NCI-H2196 (cell line): Measurements from ENCODE around the gene PRTG.
"Not testable (repeated sequence)": the region's sequence is repeated elsewhere in the genome, so short reads cannot be mapped to it uniquely, and the experiment has no call there.

Experiments
- DNase-seq: peaks from one replicate; lab custom pipeline; 2025; ENCODE audit not compliant: unreplicated experiment; lab: John Stamatoyannopoulos, UW

The PRTG gene

GRCh38 chr15:55750706-55751105, 7.8 kb upstream of the PRTG start:
- no peak for DNase-seq

GRCh38 chr15:55743729-55744655, 1.0 kb upstream of the PRTG start:
- no peak for DNase-seq

- no peak for DNase-seq
These were observed 440 bp downstream of the PRTG start for GRCh38 chr15:55742498-55742926.

DNA sequence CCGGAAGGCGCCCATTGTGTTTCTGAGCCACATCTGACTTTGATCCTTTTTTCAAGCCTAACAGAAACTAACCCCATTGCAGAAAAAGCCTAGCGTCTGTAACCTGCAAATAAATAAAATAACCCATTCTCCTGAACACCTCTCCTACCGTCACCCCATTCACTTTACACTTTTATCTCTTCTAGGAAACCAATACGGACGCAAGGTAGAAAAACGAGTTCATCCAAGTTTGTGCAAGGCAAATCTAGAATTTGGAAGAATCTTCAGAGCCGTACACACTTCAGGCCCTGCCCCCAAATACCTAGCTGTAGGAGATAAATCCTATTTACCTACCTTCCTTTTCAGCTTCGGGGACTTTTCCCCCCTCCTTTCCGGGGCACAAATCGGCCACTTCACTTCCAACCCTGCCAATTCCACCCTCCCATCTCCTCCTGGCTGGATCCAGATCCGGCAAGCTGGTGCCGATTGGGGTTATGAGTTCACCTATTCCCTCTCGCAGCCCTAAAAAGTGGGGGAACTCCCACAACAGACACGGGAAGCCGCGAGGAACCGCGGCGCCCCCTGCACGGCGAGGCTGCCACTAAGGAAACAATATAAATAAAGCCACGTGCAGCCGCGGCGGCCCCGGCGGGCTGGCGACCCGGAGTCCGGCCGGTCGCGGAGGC, 987 bp downstream of the PRTG start:
- no peak for DNase-seq

GRCh38 chr15:55740981-55741832, 1.7 kb downstream of the PRTG start:
- no peak for DNase-seq

GRCh38 chr15:55740359-55740878, 2.5 kb downstream of the PRTG start:
- no peak for DNase-seq

DNA sequence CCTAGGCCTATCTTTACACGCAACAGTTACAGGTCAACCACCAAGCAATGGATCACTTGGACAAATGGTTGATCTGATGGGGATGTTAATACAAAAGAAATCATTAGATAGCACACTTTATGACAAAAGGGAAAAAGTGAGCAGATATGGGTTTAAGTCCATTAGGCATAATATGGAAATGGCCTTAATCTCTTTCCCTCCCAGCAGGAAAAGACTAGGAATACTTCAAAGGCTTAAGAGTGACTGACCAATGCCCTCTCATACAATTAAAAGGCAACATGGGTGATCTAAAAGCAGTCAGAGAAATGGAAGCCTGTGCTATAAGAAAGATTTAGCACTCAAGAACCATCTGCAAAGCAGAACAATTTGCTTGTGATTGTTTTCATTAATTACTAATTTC, 3.3 kb downstream of the PRTG start:
- DNase-seq = no peak

DNA sequence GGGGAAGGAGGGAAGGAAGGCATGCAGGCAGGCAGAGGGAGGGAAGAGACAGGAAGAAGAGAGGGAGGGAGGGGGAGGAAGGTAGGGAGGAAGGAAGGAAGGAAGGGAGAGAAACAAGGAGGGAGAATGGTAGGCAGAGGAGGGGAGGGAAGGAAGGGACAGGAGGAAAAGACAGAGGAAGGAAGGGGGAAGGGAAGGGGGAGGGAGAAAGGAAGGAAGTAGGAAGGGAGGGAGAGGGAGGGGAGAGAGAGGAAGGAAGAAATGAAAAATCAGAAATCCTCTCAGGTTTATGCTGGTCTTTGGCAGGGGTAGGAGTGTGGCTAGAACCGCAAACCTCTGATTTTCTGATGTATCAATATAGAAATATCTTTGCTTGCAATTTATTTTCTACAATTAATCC, 4.2 kb downstream of the PRTG start:
- no peak for DNase-seq

DNA sequence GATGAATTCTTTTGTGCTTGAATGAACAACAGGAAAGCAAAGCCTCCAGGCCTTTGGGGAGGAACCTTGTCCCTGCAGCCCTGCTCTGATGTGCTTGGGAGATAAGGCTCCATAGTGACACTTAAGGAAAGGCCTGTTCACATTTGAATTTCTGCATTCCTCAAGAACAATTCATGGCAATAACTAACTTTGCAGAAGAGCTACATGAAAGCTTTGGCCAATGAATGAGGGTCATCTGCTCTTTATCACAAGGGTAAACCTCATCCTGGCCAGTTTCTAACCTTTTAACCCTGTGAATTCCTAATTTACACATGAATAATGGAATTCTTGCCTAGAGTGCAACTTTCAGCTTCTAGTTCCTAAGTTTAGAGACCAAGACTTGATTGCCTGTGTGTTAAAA, 5.6 kb downstream of the PRTG start:
- DNase-seq = no peak

GRCh38 chr15:55736756-55737155, 6.2 kb downstream of the PRTG start:
- no peak for DNase-seq

DNA sequence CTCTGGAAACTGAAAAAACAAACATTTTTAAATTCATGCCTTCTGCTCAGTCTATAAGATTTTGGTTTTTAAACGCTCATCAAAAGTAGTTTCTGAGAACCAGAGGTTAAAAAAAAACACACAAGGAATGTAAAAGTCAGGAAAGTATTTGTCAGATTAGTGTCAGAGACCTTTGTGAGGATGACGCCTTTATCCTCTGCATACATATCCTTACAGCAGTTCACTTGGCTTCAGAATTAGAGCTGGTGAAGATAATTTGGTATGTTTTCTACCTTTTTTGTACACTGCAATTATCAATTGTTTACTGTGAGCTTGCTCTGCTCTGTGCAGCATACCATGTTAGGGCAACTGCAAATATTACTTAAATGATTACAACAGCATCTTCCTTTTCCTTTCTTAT, 8.3 kb downstream of the PRTG start:
- no peak for DNase-seq

DNA sequence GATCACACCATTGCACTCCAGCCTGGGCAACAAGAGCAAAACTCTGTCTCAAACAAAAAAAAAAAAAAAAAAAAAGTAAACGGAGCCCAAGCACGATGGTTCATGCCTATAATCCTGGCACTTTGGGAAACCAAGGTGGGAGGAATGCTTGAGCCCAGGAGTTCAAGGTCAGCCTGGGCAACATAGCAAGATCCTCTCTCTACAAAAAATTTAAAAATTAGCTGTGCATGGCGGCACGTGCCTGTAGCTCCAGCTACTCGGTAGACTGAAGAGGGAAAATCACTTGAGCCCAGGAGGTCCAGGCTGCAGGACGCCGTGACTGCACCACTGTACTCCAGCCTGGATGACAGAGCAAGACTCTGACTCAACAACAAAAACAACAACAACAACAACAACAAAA, 9.5 kb downstream of the PRTG start:
- DNase-seq = not testable (repeated sequence)

DNA sequence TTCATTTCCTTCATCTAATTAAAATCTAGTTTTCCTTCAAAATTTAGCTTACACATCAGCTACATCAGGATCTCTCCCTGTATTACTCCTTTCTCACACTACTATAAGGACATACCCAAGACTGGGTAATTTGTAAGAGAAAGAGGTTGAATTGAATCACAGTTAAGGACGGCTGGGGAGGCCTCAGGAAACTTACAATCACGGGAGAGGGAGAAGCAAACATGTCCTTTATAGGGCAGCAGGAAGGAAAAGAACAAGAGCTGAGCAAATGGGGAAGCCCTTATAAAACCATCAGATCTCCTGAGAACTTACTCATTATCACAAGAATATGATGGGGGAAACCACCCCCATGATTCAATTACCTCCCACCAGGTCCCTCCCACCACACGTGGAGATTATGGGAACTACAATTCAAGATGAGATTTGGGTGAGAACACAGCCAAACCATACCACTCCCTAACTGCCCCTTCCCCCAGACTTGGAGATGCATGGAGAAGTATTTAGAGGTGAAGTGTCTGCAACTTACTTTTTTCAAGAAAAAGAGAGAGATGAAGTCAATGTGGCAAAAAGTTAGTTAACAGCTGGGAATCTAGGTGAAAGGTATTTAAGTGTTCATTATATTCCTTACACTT, 21.3 kb downstream of the PRTG start:
- DNase-seq = no peak

DNA sequence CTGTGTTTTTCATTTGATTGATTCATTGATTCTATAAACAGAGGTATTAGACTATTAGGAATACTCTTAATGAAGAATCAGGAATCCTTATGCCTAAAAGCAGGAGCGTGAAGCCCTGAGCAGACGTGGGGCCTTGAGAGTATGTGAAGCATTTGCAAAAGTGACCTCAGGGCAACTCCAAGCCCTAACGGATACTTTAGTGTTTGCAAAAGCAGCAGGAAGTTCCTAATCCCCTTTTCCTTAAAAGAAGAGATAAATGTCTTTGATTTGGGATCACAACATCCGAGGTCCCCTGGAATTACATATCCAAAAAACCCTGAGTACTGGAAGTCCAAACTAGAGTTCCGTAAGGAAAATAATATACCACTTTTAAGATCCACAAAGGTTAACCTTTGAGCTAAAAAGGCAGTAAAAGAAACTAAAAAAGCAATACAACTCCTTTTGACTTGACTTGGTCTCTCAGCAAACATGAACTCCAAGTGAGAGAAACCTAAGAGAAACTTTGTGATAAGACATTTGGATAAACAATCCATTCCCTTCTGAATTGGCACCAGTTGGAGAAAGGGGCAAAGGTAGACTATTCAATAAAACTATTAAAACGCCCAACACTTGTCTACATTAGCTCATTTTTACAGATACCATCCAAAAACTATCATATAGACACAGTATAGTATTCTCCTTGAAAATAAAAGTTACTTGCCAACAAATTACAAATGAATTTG, 27.4 kb downstream of the PRTG start:
- DNase-seq = no peak

DNA sequence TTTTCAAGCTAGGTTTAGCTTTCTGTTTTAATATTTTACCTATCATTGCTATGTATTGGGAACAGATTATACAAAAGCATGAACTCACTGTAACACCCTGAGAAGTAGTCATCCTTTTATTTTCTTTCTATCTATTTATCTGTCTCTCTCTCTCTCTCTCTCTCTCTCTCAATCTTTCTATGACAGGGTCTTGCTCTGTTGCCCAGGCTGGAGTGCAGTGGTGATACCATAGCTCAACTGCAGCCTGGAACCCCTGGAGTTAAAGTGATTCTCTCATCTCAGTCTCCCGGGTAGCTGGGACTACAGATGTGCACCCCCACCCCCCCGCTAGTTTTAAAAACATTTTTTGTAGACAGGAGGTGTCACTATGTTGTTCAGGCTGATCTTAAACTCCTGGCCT, 28.9 kb downstream of the PRTG start:
- no peak for DNase-seq

DNA sequence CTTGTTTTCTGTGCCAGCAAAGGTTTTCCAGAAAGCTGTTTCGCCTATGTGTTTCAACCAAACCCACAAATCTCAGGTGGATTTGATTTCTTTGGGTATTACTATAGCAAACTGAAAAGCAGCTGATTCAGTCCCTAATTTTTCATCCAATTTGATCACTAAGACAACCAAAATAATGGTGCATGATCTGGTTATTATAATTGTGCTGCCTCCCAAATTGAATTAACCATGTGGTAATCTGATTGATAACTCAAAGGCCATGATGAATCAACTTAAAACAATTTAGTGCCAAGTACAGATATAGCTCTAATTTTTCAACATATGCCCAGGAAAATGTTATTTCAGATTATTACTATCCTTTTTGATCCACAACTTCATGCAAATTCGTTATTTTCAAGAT, 30.6 kb downstream of the PRTG start:
- no peak for DNase-seq

DNA sequence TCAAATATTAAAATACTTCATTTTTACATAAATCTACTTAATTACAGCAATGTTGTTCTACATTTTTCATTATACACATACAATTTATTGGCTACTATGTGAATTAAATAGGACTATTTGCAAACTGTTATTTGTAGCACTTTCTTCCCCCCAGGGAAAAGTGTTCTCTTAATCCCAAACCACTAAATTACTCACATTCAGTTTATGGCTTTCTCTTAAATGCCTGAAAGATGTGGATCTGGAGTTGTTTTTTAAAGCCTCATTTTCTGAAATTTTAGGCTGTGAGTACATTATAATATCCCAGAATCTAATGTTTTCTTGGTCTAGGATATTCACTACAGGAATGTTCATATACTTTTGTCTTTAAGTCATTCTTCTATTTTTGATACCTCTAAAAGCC, 32.7 kb downstream of the PRTG start:
- DNase-seq = no peak

DNA sequence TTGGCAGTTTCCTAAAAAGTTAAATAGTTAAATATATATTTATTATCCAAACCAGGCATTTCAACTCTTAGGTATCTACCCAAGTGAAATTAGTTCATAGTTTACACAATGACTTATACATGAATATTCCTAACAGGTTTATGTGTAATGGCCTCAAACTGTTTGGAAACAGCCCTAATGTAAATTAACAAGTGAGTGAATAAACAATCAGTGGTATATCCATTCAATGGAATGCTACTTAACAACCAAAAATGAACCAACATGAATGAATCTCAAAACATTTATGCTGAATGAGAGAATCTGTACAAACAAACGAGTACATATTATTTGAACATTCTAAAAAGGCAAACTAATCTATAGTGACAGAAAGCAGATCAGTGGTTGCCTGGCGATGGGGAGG, 33.5 kb downstream of the PRTG start:
- DNase-seq = no peak

DNA sequence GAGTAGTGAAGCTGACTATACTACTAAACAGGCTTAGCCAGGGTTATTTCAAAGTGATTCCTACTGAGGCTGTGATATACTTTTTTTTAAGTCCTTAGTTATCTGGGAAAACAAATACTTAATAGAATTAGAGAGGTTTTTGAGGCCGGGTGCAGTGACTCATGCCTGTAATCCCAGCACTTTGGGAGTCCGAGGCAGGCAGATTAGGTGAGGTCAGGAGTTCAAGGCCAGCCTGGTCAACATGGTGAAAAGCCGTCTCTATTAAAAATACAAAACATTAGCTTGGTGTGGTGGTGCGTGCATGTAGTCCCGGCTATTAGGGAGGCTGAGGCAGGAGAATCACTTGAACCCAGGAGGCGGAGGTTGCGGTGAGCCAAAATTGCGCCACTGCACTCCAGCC, 34.2 kb downstream of the PRTG start:
- DNase-seq = no peak

- DNase-seq = no peak
These were observed 35.0 kb downstream of the PRTG start for GRCh38 chr15:55707951-55708350.
